K562 (cell line): ENCODE results near the gene FXYD1. TPM values are rescaled to one million over a fixed set of nuclear protein-coding genes. Genes with fewer than 3 reads are reported as not detected.

Source experiments
- ATF1 ChIP-seq, 2 experiments: fragments of 450-650 bp in 1 of 2; IDR thresholded peaks; 2 replicates each; pipeline ENCODE4 v1.6.1; 2016; ENCODE audit warnings: missing compliant biosample characterization in 1 of 2, missing genetic modification characterization in 1 of 2
- BRCA1 ChIP-seq, 2 experiments: fragments of 450-650 bp in 1 of 2; sonication (generic) in 1 of 2; formaldehyde crosslinking in 1 of 2; IDR thresholded peaks; 2 replicates each; pipeline versions ENCODE4 v1.5.0 to v1.6.1; 2017 to 2020; ENCODE audit warnings: mild to moderate bottlenecking in 1 of 2, missing genetic modification reagents in 1 of 2
- CAMTA2 ChIP-seq: fragments of 250-450 bp; sonication (Bioruptor Pico); conservative IDR thresholded peaks from 2 replicates; pipeline ENCODE4 v1.5.1; 2022
- FOXA3 ChIP-seq, 2 experiments: fragments of 450-650 bp in 1 of 2; sonication (generic) in 1 of 2; formaldehyde crosslinking; IDR thresholded peaks in 1 of 2; conservative IDR thresholded peaks in 1 of 2; 2 replicates each; pipeline versions ENCODE4 v1.4.0 to v1.8.0; 2020 to 2022; ENCODE audit warnings: mild to moderate bottlenecking in 2 of 2, missing genetic modification reagents in 1 of 2
- KAT7 ChIP-seq: sonication (generic); formaldehyde crosslinking; IDR thresholded peaks from 2 replicates; pipeline ENCODE4 v1.8.0; 2022; ENCODE audit warnings: missing genetic modification reagents, mild to moderate bottlenecking, borderline replicate concordance
- MYBL2 ChIP-seq, 2 experiments: fragments of 450-650 bp in 1 of 2; sonication (generic) in 1 of 2; formaldehyde crosslinking in 1 of 2; IDR thresholded peaks; 2 replicates each; pipeline versions ENCODE4 v1.6.1 to v1.8.1; 2017 to 2022; ENCODE audit warnings: borderline replicate concordance in 1 of 2, inconsistent platforms in 1 of 2, low read depth in 1 of 2, mild to moderate bottlenecking in 1 of 2, missing genetic modification reagents in 1 of 2, moderate library complexity in 1 of 2
- NFIC ChIP-seq: fragments of 450-650 bp; IDR thresholded peaks from 2 replicates; pipeline ENCODE4 v1.6.1; 2017; ENCODE audit warnings: mild to moderate bottlenecking, inconsistent platforms
- NUFIP1 ChIP-seq: fragments of 450-650 bp; IDR thresholded peaks from 2 replicates; pipeline ENCODE4 v1.6.1; 2018; ENCODE audit not compliant: partially characterized antibody
- PCBP2 ChIP-seq: fragments of 200-400 bp; formaldehyde crosslinking; IDR thresholded peaks from 2 replicates; pipeline ENCODE4 v1.6.1; 2018; ENCODE audit warnings: low read length, low read depth, mild to moderate bottlenecking, moderate library complexity; ENCODE audit not compliant: poor library complexity, severe bottlenecking
- POLR3A ChIP-seq: IDR thresholded peaks from 2 replicates; pipeline ENCODE4 v1.6.1; 2011; ENCODE audit warnings: borderline replicate concordance, mild to moderate bottlenecking, moderate library complexity; ENCODE audit not compliant: insufficient read length, insufficient read depth; ENCODE audit errors: extremely low read depth
- SIN3A ChIP-seq, 2 experiments: fragments of 150-350 bp in 1 of 2; IDR thresholded peaks; 2 replicates each; pipeline ENCODE4 v1.6.1; 2011 to 2016; ENCODE audit warnings: borderline replicate concordance in 2 of 2, low read depth in 2 of 2, low read length in 2 of 2, mild to moderate bottlenecking in 2 of 2, moderate library complexity in 2 of 2; ENCODE audit not compliant: control insufficient read depth in 1 of 2
- SRSF7 ChIP-seq: fragments of 200-400 bp; formaldehyde crosslinking; optimal IDR thresholded peaks from 2 replicates; pipeline ENCODE3; 2017; ENCODE audit warnings: mild to moderate bottlenecking, low read depth, low read length
- TCF7 ChIP-seq: sonication (generic); IDR thresholded peaks from 2 replicates; pipeline ENCODE4 v1.6.1; 2016; ENCODE audit warnings: antibody characterized with exemption, borderline replicate concordance
- U2AF2 ChIP-seq: fragments of 200-400 bp; formaldehyde crosslinking; optimal IDR thresholded peaks from 2 replicates; pipeline ENCODE3; 2017; ENCODE audit warnings: low read depth, mild to moderate bottlenecking, low read length
- YY1 ChIP-seq, 3 experiments: IDR thresholded peaks; 2 replicates each; pipeline ENCODE4 v1.6.1; 2011; ENCODE audit warnings: low read length in 2 of 3, mild to moderate bottlenecking in 2 of 3, moderate library complexity in 2 of 3, borderline replicate concordance in 1 of 3, control low read depth in 1 of 3, low read depth in 1 of 3; ENCODE audit not compliant: insufficient read depth in 3 of 3, insufficient replicate concordance in 2 of 3, control insufficient read depth in 1 of 3, insufficient read length in 1 of 3; ENCODE audit errors: extremely low read depth in 1 of 3
- ZBTB49 ChIP-seq: sonication (generic); formaldehyde crosslinking; IDR thresholded peaks from 2 replicates; pipeline ENCODE4 v1.8.0; 2022; ENCODE audit warnings: missing genetic modification reagents, mild to moderate bottlenecking, borderline replicate concordance
- ZNF174 ChIP-seq: fragments of 250-450 bp; sonication (Bioruptor Pico); IDR thresholded peaks from 2 replicates; pipeline ENCODE4 v1.4.0; 2020; ENCODE audit warnings: mild to moderate bottlenecking
- ZNF76 ChIP-seq: fragments of 250-450 bp; sonication (Bioruptor Pico); IDR thresholded peaks from 2 replicates; pipeline ENCODE4 v1.4.0; 2020; ENCODE audit warnings: mild to moderate bottlenecking, moderate library complexity, borderline replicate concordance
- polyA plus RNA-seq, 8 experiments: library from polyadenylated mRNA; depleted of rRNA in 4 of 8; stranded (reverse) in 5 of 8; unstranded in 3 of 8; fragments of >200 nt; fragmentation: Nextera tagmentation in 2 of 8; fragmentation: Illumina TruSeq in 1 of 8; extraction: Ambion mirVana in 2 of 8; extraction: Trizol in 1 of 8; gene quantifications; 2 replicates each; pipeline versions ENCODE4 v1.2.1 to v1.2.3, GENCODE V29; 2011 to 2014; ENCODE audit warnings: inconsistent platforms in 1 of 8, missing spikeins in 1 of 8
- total RNA-seq, 7 experiments: library from RNA; depleted of rRNA in 6 of 7; stranded (reverse); fragments of >200 nt in 6 of 7; fragmentation: Illumina TruSeq in 2 of 7; extraction: Trizol in 2 of 7; gene quantifications; 2 replicates each; pipeline versions ENCODE4 v1.2.1 to v1.2.3, GENCODE V29; 2011 to 2021; ENCODE audit warnings: low replicate concordance in 1 of 7
- TF ChIP-seq, protein P1 (sequence below): sonication (generic); formaldehyde crosslinking; IDR thresholded peaks from 2 replicates; pipeline ENCODE4 v1.8.0; 2022; ENCODE audit warnings: mild to moderate bottlenecking, missing genetic modification reagents

The FXYD1 gene
- total and polyA plus RNA-seq, 9 of the 15 experiments (the other 6 are each of a cell fraction or from before 2014, with no cell fraction given) = 0.40 to 3.2 (median 1.8) TPM; not detected in 3

GRCh38 chr19:35155441-35155840, 16.8 kb downstream of the FXYD1 start (continued):
- TF ChIP-seq, protein P1, sequence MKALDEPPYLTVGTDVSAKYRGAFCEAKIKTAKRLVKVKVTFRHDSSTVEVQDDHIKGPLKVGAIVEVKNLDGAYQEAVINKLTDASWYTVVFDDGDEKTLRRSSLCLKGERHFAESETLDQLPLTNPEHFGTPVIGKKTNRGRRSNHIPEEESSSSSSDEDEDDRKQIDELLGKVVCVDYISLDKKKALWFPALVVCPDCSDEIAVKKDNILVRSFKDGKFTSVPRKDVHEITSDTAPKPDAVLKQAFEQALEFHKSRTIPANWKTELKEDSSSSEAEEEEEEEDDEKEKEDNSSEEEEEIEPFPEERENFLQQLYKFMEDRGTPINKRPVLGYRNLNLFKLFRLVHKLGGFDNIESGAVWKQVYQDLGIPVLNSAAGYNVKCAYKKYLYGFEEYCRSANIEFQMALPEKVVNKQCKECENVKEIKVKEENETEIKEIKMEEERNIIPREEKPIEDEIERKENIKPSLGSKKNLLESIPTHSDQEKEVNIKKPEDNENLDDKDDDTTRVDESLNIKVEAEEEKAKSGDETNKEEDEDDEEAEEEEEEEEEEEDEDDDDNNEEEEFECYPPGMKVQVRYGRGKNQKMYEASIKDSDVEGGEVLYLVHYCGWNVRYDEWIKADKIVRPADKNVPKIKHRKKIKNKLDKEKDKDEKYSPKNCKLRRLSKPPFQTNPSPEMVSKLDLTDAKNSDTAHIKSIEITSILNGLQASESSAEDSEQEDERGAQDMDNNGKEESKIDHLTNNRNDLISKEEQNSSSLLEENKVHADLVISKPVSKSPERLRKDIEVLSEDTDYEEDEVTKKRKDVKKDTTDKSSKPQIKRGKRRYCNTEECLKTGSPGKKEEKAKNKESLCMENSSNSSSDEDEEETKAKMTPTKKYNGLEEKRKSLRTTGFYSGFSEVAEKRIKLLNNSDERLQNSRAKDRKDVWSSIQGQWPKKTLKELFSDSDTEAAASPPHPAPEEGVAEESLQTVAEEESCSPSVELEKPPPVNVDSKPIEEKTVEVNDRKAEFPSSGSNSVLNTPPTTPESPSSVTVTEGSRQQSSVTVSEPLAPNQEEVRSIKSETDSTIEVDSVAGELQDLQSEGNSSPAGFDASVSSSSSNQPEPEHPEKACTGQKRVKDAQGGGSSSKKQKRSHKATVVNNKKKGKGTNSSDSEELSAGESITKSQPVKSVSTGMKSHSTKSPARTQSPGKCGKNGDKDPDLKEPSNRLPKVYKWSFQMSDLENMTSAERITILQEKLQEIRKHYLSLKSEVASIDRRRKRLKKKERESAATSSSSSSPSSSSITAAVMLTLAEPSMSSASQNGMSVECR (CRISPR knock-in tag) = 0 out of 2 replicates have a peak, but pooled peaks have one; percentile 2
- TF ChIP-seq NFIC = no peak
- TF ChIP-seq SIN3A (IDR thresholded peaks at IDR 0.05; ENCODE audit: borderline replicate concordance in 2 of 2, control insufficient read depth in 1 of 2, low read depth in 2 of 2, low read length in 2 of 2) = peak in 1 of 2 experiments; percentile 13; a peak in 1 of 4 replicates
- no peak for TF ChIP-seq MYBL2 (IDR thresholded peaks at IDR 0.05; ENCODE audit: low read depth)
- TF ChIP-seq MYBL2 (CRISPR knock-in tag; IDR thresholded peaks at IDR 0.05; ENCODE audit: borderline replicate concordance) = no peak; the same call in 1 of the 2 replicates
- TF ChIP-seq POLR3A = no peak
- no peak for TF ChIP-seq ZNF76 (CRISPR knock-in tag)
- no peak for TF ChIP-seq ZNF174 (CRISPR knock-in tag)
- TF ChIP-seq BRCA1 (IDR thresholded peaks at IDR 0.05) = no peak
- 0 out of 2 replicates have a peak, but pooled peaks have one; percentile 23 for TF ChIP-seq BRCA1 (CRISPR knock-in tag; IDR thresholded peaks at IDR 0.05)
- TF ChIP-seq NUFIP1 = no peak
- TF ChIP-seq PCBP2 = no peak
- TF ChIP-seq ATF1 (CRISPR knock-in tag; IDR thresholded peaks at IDR 0.05) = no peak
- TF ChIP-seq ATF1 (tag; IDR thresholded peaks at IDR 0.05) = 0 out of 2 replicates have a peak, but pooled peaks have one; percentile 22
- no peak for TF ChIP-seq ZBTB49 (CRISPR knock-in tag)
- no peak for TF ChIP-seq CAMTA2 (CRISPR knock-in tag)
- no peak for TF ChIP-seq FOXA3 (CRISPR knock-in tag; conservative IDR thresholded peaks at IDR 0.05 in 1 of 2, IDR thresholded peaks at IDR 0.05 in 1 of 2)
- no peak for TF ChIP-seq SRSF7
- peak; percentile 91 for TF ChIP-seq KAT7
- no peak for TF ChIP-seq U2AF2
- TF ChIP-seq TCF7 = no peak
- TF ChIP-seq YY1 (IDR thresholded peaks at IDR 0.05; ENCODE audit: borderline replicate concordance in 1 of 3, control insufficient read depth in 1 of 3, extremely low read depth in 1 of 3, insufficient read depth in 3 of 3, insufficient read length in 1 of 3, insufficient replicate concordance in 2 of 3, low read depth in 1 of 3, low read length in 2 of 3) = peak in 2 of 3 experiments; percentile 15 to 55
